Nucleus accumbens (tissue), 56 donors: ENCODE results near the gene KDM3A.
"Not testable (repeated sequence)": the region's sequence is repeated elsewhere in the genome, so short reads cannot be mapped to it uniquely, and the experiment has no call there.

ENCODE experiments used
- DNase-seq, 56 donors: peaks; one replicate each; lab custom pipeline; 2025; lab: John Stamatoyannopoulos, UW

KDM3A gene

DNA sequence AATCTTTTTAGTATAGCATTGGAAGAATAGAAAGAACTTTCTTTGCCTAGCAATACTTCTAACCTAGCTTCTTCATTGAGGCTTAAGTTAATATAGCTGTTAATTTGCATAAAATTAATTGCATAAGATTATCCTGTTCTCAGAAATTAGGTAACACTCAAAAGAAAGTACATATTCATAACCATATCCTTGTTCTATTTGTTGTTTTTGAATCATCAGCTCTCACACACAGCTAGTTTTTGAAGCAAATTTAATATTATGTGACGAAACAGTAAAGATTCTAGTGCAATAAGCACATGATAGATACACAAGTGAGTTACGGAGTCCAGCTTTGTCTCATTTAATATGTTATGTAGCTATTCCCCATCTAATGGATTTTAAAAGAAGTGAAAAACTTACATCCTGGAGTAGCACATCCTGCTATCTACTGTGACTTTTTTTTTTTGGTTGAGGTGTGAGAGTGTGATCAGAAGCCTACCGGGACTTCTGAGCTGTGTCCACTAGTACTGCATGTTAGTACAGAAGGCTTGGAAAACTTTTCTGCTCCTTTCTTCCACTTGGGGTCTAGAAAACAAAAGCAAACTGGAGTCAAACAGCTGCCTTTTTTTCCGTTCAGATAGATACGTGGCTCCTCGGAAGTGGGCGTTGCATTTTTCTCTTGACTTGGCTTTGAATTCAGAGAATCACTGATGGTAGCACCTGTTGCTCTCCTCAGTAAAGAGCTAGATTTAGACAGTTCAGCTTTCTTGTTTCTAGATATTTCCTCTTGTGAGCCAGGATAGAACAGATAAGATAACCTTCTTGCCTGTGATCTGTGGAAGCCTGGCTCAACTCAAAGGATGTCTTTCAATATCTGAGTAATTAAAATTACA is 27.2 kb downstream of the KDM3A start:
- no peak for DNase-seq

DNA sequence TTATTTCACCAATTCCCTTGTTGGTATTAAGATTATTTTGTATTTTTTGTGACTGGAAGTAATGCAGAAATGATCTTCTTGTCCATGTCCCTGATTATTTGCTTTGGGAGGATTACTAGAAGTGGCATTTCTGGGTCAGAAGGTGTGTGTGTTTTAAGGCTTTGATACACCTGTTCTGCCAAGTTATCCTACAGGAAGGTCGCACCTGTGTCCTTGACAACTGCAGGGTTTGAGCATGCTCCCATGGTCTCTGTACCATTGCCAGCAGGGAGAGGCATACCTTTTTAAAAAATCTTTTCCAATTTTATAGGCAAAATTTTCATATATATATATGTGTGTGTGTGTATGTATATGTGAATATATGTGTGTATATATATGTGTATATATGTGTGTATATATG is 29.7 kb downstream of the KDM3A start:
- DNase-seq, result no peak

GRCh38 chr2:86471637-86472036 is 30.5 kb downstream of the KDM3A start:
- no peak for DNase-seq

GRCh38 chr2:86476092-86476491 is 34.9 kb downstream of the KDM3A start:
- DNase-seq, result no peak

DNA sequence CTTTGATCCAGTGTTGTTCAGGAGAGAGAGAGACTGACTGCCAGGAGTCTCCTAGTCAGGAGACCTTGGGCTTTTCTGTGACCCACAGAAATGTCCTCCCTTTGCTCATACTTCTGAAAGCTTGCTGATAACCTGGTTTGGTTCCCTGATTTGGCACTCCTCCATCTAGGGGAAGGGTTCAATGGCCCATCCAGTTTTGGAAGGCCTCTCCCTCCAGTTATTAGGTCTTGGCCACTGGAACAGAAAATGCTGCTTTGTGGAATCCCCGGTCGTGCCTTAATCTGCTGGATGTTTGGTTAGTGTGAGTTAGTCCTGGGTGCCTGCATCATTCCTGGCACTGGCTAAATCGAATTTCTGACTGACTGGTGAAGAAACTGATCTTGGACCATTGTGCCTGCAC is 35.7 kb downstream of the KDM3A start:
- DNase-seq, result no peak

- DNase-seq, result no peak
Measured at GRCh38 chr2:86477349-86477748, 36.2 kb downstream of the KDM3A start.

DNA sequence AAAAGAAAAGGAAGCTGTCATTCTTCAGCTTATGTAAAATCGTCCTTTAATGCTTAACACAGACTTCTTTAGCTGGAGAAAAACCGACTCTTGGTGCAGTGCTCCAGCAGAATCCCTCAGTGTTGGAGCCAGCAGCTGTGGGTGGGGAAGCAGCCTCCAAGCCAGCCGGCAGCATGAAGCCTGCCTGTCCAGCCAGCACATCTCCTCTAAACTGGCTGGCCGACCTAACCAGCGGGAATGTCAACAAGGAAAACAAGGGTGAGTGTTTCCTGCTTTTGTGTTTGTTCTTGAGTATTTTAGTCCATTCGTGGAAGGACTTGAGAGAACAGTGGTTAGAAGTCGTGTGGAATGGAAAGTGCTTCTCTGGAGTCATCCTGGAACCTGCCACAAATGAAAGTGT is 38.9 kb downstream of the KDM3A start:
- DNase-seq, result peak in 20 of 56 donors; percentile 1 to 49 (median 20)

DNA sequence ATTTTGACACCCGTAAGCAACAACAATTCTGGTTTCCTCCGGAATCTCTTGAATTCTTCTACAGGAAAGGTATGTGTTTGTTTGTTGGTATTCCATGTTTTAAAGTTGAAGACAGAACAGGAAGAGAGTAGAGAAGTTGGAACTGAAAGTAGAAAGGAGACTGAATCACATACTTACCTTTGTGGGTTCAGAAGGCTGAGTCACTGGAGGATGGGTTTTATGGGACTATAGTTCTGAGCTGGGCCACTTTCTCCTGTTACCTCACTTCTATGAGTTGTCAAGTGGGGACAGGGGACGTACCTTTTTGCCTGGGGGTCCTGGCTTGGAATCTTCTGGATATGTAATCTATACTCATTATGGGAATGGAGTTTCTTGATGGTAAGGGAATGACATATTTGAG is 40.9 kb downstream of the KDM3A start:
- DNase-seq, result no peak

DNA sequence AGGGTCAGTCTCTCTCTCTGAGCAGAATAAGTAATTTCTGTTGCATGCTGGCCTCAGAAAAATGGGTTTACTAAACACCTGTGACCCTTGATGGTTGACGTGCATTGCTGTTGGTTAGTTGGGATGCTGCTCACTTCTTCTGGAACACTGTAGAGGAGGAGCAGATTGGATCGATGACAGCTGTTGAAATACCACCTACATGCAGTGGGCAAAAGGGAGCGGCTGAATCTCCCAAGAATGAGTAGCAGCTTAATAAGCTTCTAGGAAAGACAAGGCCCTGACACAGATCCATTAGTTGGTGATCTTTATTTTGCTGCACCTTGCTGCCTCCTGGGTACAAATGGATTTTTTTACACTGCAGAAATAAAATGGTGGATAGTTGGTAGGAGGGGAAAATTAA is 43.2 kb downstream of the KDM3A start:
- no peak for DNase-seq

DNA sequence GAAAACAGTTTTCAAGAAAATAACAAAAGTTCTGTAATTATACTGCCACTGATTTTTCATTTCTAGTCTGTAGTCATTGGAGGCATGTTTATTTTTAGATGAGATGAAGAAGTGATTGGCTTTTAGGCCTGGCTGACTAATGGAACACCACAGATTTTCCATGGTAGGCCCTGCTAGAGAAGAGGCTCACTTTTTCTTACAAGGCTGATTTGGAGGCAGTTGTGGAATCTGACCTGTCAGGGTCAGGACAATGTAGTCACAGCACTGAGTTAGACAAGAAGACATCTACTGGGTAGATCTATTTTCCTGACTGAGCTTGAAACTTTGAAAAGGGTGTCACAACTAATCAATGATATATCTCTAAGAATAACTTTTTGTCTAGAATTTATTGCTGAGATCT is 43.9 kb downstream of the KDM3A start:
- no peak for DNase-seq

DNA sequence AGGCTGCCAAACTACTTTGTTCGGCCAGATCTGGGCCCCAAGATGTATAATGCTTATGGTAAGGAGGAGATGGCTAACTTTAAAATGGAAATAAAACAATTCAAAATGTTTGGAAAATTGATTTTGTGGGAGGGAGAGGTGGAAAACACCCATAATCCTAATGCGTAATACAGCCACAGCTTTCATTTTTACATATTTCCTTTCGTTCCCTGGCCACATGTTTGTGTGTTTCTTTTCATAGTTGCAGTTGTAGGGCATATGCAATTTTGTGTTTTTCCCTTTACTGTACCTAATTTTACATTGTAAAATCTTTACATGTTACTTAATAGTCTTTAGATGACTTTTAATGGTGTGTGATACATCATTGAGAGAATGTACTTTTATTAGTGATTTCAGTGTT is 44.6 kb downstream of the KDM3A start:
- DNase-seq, result no peak

GRCh38 chr2:86487062-86487461 is 45.9 kb downstream of the KDM3A start:
- DNase-seq, result no peak

DNA sequence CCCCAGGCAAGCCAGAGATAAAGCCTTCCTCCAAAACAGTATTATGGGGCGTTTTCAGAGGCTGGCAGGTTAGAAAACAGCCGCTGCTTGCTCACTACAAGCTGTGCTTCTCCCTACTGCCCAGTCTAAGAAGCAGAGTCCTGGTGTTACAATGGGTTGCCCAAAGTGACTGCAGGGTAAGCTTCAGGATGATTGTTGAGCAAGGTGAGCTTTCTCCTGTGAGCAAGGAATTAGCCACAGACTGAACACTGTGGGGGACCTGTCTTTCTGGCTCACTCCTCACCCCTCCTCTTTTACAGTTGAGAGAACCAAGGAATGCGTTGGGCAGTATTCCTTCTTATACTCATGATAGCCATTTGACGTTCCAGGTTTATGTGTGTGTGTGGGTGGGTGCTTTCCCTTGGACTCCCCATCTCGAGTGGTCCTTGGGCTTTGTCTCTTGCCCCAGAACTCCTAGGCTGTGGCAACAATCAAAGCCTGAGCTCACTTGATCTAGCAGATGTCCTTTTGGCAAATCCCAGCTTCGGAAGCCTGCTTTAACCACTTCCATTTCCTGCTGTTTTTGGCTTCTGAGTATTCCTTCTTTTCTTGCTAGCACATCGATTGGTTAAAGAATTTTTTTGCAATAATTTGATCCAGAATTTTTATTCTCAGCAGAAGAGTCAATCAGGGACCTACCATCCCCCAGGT is 47.5 kb downstream of the KDM3A start:
- no peak for DNase-seq

GRCh38 chr2:86489542-86489941 is 48.4 kb downstream of the KDM3A start:
- no peak for DNase-seq

GRCh38 chr2:86490245-86490644 is 49.1 kb downstream of the KDM3A start:
- DNase-seq, result no peak

DNA sequence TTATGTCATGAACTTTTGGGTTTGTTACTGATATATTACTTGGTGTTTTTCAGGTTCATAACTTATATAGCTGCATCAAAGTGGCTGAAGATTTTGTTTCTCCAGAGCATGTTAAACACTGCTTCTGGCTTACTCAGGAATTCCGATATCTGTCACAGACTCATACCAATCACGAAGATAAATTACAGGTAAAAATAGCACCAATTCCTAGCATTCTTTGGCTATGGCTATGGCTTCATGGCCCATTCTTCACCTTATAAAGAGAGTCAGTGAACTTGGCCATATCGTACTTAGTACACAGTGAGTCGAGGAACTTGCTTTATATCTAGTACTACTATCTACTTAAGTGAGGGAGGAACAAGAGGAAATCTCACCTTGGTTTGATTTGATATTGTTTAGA is 49.9 kb downstream of the KDM3A start:
- DNase-seq, result no peak

DNA sequence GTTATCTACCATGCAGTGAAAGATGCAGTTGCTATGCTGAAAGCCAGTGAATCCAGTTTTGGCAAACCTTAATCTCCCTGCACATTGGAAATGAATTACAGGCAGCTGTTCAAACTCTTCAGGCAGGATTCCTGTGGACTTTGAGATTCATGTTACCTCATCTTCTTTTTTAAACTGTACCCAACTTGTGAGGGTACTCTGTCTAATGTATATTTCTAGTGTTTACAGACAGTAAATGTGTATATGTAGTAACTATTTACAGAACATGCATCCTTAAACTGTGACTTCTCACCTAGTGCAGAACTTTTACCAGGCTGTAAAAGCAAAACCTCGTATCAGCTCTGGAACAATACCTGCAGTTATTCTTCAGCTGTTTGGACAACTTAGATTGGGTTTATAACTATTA is 50.9 kb downstream of the KDM3A start:
- no peak for DNase-seq

DNA sequence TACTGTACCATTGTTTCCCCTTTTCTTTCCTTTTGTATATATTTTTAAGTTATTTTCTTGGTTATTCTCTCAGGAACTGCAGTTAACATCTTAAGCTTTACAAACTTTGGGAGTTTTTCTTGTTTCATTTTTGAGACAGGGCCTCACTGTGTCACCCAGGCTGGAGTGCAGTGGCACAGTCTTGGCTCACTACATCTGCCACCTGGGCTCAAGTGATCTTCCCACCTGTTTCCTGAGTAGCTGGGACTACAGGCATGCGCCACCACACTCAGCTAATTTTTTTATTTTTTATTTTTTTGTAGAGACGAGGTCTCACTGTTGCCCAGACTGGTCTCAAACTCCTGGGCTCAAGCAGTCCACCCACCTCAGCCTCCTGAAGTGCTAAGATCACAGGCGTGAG is 55.2 kb downstream of the KDM3A start:
- not testable (repeated sequence) for DNase-seq

DNA sequence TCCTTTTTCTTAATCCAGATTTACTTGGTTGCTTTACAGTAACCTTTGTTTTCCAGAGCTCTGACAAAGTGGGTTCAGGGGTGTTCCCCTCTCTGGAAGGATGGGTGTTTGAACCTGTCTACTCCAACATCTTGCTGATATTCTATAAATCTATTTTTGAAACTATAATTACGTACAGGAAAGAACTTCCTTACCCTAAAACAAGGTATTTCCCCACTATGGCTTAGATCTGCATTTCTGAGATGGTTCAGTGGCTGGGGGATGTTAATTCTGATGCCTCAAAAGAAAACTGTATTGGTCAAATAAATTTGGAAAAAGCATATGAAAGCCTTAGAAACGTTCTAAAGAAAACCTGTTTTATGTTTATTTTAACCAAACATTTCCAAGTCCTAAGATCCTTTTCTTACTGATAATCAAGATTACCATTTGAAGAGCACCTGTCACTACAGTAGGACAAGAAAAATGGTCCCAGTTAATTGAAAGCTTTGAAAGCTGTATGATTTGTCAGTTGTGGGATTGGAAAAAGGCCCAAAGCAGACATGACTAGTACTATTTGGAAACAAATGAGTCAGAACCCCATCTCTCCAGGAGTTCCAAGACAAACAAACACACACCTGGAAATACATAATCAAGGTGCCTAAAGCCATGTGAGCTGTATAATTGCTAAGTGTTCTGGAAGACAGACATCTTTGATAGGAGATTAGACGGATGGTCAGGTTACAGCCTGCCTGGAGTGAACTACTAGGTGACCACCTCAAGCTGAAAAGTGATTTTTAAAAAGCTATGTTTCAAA is 57.5 kb downstream of the KDM3A start:
- DNase-seq, result no peak

DNA sequence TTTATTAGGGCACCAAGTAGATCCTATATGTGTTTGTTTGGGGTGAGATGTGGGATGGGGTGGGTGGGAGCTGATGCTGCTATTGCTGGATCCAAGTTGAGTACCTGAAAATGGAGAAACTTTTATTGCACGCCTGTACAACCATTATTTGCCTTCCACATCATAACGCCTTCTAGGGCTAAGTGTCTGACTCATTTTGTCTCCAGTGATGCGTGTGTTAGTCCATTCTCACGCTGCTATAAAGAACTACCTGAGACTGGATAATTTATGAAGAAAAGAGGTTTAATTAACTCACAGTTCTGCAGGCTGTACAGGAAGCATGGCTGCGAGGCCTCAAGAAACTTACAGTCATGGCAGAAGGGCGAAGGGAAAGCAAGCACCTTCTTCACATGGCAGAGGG is 58.2 kb downstream of the KDM3A start:
- no peak for DNase-seq

GRCh38 chr2:86500325-86501083 is 59.3 kb downstream of the KDM3A start:
- DNase-seq, result no peak
